A673 (cell line): ENCODE data around the gene RLBP1.

Experiments
- EZH2 ChIP-seq: fragments of 200-600 bp; sonication (generic); IDR thresholded peaks from 2 replicates; pipeline ENCODE4 v1.6.1; 2017; ENCODE audit warnings: borderline replicate concordance, low read depth, mild to moderate bottlenecking, mixed read lengths, antibody characterized with exemption, low read length; ENCODE audit not compliant: poor library complexity, severe bottlenecking
- TF ChIP-seq, protein P1 (sequence below): fragments of 300-800, 200-600 bp; sonication (generic); conservative IDR thresholded peaks from 2 replicates; pipeline ENCODE4 v1.5.1; 2017; ENCODE audit warnings: low read depth, mild to moderate bottlenecking, antibody characterized with exemption, low read length, moderate library complexity, mixed read lengths

DNA sequence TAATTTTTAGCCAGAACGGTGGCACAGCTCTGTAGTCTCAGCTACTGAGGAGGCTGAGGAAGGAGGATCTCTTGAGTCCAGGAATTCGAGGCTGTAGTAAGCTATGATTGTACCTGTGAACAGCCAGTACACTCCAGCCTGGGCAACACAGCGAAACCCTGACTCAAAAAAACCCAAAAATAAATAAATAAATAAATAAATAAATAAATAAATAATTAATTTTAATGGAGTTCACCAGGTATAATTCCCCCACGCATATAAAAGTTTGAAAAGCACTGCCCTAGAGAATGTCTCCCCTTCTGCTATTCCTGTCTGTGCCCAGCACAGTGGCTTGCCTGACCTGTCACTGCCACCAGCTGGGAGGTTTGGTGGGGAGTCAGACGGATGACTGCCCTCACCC is 4.2 kb upstream of the RLBP1 start:
- TF ChIP-seq, protein P1, sequence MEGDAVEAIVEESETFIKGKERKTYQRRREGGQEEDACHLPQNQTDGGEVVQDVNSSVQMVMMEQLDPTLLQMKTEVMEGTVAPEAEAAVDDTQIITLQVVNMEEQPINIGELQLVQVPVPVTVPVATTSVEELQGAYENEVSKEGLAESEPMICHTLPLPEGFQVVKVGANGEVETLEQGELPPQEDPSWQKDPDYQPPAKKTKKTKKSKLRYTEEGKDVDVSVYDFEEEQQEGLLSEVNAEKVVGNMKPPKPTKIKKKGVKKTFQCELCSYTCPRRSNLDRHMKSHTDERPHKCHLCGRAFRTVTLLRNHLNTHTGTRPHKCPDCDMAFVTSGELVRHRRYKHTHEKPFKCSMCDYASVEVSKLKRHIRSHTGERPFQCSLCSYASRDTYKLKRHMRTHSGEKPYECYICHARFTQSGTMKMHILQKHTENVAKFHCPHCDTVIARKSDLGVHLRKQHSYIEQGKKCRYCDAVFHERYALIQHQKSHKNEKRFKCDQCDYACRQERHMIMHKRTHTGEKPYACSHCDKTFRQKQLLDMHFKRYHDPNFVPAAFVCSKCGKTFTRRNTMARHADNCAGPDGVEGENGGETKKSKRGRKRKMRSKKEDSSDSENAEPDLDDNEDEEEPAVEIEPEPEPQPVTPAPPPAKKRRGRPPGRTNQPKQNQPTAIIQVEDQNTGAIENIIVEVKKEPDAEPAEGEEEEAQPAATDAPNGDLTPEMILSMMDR = no peak
- no peak for TF ChIP-seq EZH2
